ENCODE results near the gene RNASE8. TPM values are rescaled to one million over a fixed set of nuclear protein-coding genes. Genes with fewer than 3 reads are reported as not detected.
"Not testable (repeated sequence)": the region's sequence is repeated elsewhere in the genome, so short reads cannot be mapped to it uniquely, and the experiment has no call there.

The RNASE8 gene
- total RNA-seq, 2 experiments from 2014 or later, result not detected

- H3K4me1 Mint-ChIP-seq (ENCODE audit: low read depth), result no peaks in the 10 kb centered on the region
- CTCF ChIA-PET, result interaction anchor here (1.6 to 7.4 kb wide), 2 partner anchors 19 to 72 kb away, joined by 5 to 68 read pairs; no protein-coding TSS in a partner anchor
- H3K9me3 Mint-ChIP-seq, result no peaks in the 10 kb centered on the region
- no peaks in the 10 kb centered on the region for H3K27me3 Mint-ChIP-seq (ENCODE audit: low read depth)
- H3K36me3 Mint-ChIP-seq (ENCODE audit: low read depth), result no peaks in the 10 kb centered on the region
- no peak overlapping the region for H3K27ac Mint-ChIP-seq
- H3K4me3 Mint-ChIP-seq, result no peak overlapping the region
- DNase-seq, result no peak
- intact Hi-C loops (cut with micrococcal nuclease), result no loop called here
Observed at GRCh38 chr14:21033133-21033698, 24.4 kb upstream of the RNASE8 start.

DNA sequence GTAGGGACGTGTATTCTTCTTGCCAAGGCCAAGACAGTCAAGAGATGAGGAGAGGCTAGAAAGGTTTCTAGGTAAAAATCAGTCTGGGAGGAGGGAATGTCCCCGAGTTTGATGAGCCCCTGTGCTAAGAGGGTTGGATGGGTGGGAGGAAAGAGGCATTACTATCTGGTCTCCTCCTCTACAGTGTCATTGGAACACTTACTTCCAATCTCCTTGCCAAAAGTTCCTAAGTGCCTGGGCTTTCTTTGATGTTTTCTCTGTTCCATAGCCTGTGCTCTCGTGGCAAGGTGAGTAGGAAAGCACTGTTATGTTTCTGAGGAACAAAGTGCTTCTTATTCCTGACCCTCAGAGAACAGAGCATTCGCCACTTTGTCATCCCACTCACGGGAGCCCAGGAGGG, 22.9 kb upstream of the RNASE8 start, which contains the start of gene RNASE13:
TSS of gene RNASE13 (minus strand) at position 101 of the 400 bp plus-strand sequence. CDS start 519 bp downstream, outside the sequence.
- intact Hi-C loops (cut with micrococcal nuclease), result no loop called here
- Mint-ChIP-seq H3K4me1 (ENCODE audit: low read depth) (no peaks in the 10 kb centered on the region), H3K36me3 (ENCODE audit: low read depth) (no peaks in the 10 kb centered on the region), H3K27me3 (ENCODE audit: low read depth) (no peaks in the 10 kb centered on the region), H3K27ac (no peak within 1 kb of the TSS), H3K9me3 (no peaks in the 10 kb centered on the region), H3K4me3 (no peak within 1 kb of the TSS)
- no peak for DNase-seq
- CTCF ChIA-PET, result interaction anchor here (0.6 to 7.4 kb wide), 4 partner anchors 21 to 70 kb away, joined by 4 to 68 read pairs (median 4); no protein-coding TSS in a partner anchor

GRCh38 chr14:21036751-21037150, 20.9 kb upstream of the RNASE8 start:
- Mint-ChIP-seq H3K9me3 (no peaks in the 10 kb centered on the region), H3K27ac (no peak overlapping the region), H3K27me3 (ENCODE audit: low read depth) (no peaks in the 10 kb centered on the region), H3K36me3 (ENCODE audit: low read depth) (no peaks in the 10 kb centered on the region), H3K4me3 (no peak overlapping the region), H3K4me1 (ENCODE audit: low read depth) (no peaks in the 10 kb centered on the region)
- CTCF ChIA-PET, result interaction anchor here (1.2 to 7.4 kb wide), 4 partner anchors 11 to 68 kb away, joined by 3 to 68 read pairs (median 4); no protein-coding TSS in a partner anchor
- intact Hi-C loops (cut with micrococcal nuclease), result no loop called here
- DNase-seq, result no peak

DNA sequence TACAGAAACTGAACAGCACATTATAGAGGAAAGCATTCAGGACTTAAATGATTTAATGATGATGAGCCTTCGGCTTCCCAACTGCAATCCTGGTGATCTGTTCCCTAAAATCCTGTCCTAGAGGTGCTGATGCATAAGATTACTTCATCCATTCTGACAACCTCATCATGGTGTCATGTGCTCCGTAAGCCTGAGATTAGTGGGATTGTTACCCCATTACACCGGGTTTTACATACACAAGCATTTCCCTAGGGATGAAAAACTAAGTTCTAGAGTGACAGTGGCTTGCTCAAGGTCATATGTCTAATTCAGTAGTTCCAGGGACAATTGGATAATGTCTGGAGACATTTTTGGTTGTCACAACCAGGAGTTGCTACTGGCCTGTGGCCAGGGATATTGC, 20.5 kb upstream of the RNASE8 start:
- CTCF ChIA-PET, result interaction anchor here (1.4 kb wide), 1 partner anchor 67 kb away, joined by 3 read pairs; no protein-coding TSS in a partner anchor
- DNase-seq, result no peak
- H3K4me1 Mint-ChIP-seq (ENCODE audit: low read depth), result no peaks in the 10 kb centered on the region
- no peaks in the 10 kb centered on the region for H3K36me3 Mint-ChIP-seq (ENCODE audit: low read depth)
- H3K27me3 Mint-ChIP-seq (ENCODE audit: low read depth), result peaks cover 2% of the 10 kb centered on the region
- intact Hi-C loops (cut with micrococcal nuclease), result no loop called here
- H3K27ac Mint-ChIP-seq, result no peak overlapping the region
- H3K9me3 Mint-ChIP-seq, result no peaks in the 10 kb centered on the region
- H3K4me3 Mint-ChIP-seq, result no peak overlapping the region

GRCh38 chr14:21038441-21039422, 18.9 kb upstream of the RNASE8 start:
- H3K4me3 Mint-ChIP-seq, result no peak overlapping the region
- H3K27ac Mint-ChIP-seq, result no peak overlapping the region
- peaks cover 7% of the 10 kb centered on the region for H3K27me3 Mint-ChIP-seq (ENCODE audit: low read depth)
- no peaks in the 10 kb centered on the region for H3K9me3 Mint-ChIP-seq
- no peaks in the 10 kb centered on the region for H3K36me3 Mint-ChIP-seq (ENCODE audit: low read depth)
- intact Hi-C loops (cut with micrococcal nuclease), result no loop called here
- no peaks in the 10 kb centered on the region for H3K4me1 Mint-ChIP-seq (ENCODE audit: low read depth)
- CTCF ChIA-PET, result interaction anchor here (0.8 to 7.2 kb wide), 4 partner anchors 25 to 67 kb away, joined by 3 to 147 read pairs (median 11); partner anchors contain the start of gene SLC39A2
- DNase-seq, result no peak

- Mint-ChIP-seq H3K4me1 (ENCODE audit: low read depth) (peaks cover 7% of the 10 kb centered on the region), H3K27me3 (ENCODE audit: low read depth) (peaks cover 9% of the 10 kb centered on the region), H3K4me3 (no peak overlapping the region), H3K27ac (no peak overlapping the region), H3K9me3 (no peaks in the 10 kb centered on the region), H3K36me3 (ENCODE audit: low read depth) (no peaks in the 10 kb centered on the region)
- CTCF ChIA-PET, result interaction anchor here (0.6 to 7.2 kb wide), 15 partner anchors 17 to 69 kb away, joined by 3 to 147 read pairs (median 4); partner anchors contain the start of gene SLC39A2
- peak; percentile 27 for DNase-seq
- intact Hi-C loops (cut with micrococcal nuclease), result loop anchor here (1.0 kb wide), 3 partner anchors 25 to 182 kb away; no protein-coding TSS in a partner anchor
Observed at GRCh38 chr14:21039585-21040369, 17.8 kb upstream of the RNASE8 start.

DNA sequence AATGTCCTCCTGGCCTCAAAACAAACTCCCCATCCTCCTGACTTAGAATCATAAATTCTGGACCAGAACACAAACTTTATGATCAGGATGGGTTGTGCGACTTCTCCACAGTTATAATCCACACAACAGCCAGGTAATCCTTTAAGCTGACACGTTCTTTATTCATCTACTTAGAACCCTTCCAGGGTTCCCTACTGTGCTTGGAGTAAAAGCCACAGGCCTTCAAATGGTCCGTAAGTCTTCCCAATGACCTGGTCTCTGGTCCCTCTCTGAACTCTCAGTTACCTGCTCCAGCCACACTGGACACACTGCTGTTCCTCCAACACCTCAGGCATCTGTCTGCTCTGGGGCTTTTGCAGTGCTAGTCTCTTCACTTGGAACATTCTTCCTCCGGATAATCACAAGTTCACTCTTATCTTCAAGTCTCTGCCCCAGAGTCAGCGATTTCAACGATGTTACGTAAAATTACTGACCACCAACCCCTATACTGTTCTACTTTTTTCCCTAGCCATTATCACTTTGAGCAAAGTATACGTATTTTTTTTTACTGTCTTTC, 17.2 kb upstream of the RNASE8 start:
- Mint-ChIP-seq H3K9me3 (no peaks in the 10 kb centered on the region), H3K36me3 (ENCODE audit: low read depth) (no peaks in the 10 kb centered on the region), H3K27me3 (ENCODE audit: low read depth) (peaks cover 9% of the 10 kb centered on the region), H3K27ac (no peak overlapping the region), H3K4me1 (ENCODE audit: low read depth) (peaks cover 8% of the 10 kb centered on the region), H3K4me3 (no peak overlapping the region)
- no peak for DNase-seq
- CTCF ChIA-PET, result interaction anchor here (0.6 to 7.2 kb wide), 15 partner anchors 17 to 394 kb away, joined by 3 to 147 read pairs (median 4); partner anchors contain the start of gene SLC39A2
- intact Hi-C loops (cut with micrococcal nuclease), result loop anchor here (1.0 kb wide), 3 partner anchors 26 to 183 kb away; no protein-coding TSS in a partner anchor

DNA sequence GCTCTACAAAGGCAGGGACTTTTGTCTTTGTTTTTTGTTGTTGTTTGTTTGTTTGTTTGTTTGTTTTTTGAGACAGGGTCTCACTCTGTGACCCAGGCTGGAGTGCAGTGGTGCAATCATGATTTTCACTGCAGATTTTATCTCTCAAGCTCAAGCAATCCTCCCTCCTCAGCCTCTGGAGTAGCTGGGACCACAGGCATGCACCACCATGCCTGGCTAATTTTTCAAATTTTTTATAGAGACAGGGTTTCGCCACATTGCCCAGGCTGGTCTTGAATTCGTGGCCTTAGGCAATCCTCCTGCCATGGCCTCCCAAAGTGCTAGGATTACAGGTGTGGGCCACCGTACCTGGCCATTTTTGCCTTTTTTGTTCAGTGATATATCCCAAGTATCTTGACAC, 16.7 kb upstream of the RNASE8 start:
- not testable (repeated sequence) for H3K27me3 Mint-ChIP-seq (ENCODE audit: low read depth); DNase-seq; H3K4me3 Mint-ChIP-seq; H3K27ac Mint-ChIP-seq; H3K4me1 Mint-ChIP-seq (ENCODE audit: low read depth); H3K9me3 Mint-ChIP-seq; H3K36me3 Mint-ChIP-seq (ENCODE audit: low read depth)
- CTCF ChIA-PET, result interaction anchor here (0.6 to 7.2 kb wide), 10 partner anchors 23 to 395 kb away, joined by 3 to 147 read pairs (median 4); no protein-coding TSS in a partner anchor
- intact Hi-C loops (cut with micrococcal nuclease), result loop anchor here (1.0 kb wide), 3 partner anchors 27 to 184 kb away; no protein-coding TSS in a partner anchor

GRCh38 chr14:21041676-21042433, 15.8 kb upstream of the RNASE8 start, which contains the start of gene RNASE7:
TSS of gene RNASE7 (plus strand) at chr14:21042362. CDS start at chr14:21042993, 631 bp downstream.
- peaks cover 8% of the 10 kb centered on the region for H3K4me1 Mint-ChIP-seq (ENCODE audit: low read depth)
- CTCF ChIA-PET, result interaction anchor here (0.7 to 7.2 kb wide), 4 partner anchors 26 to 55 kb away, joined by 3 to 147 read pairs (median 10); no protein-coding TSS in a partner anchor
- H3K27ac Mint-ChIP-seq, result no peak within 1 kb of the TSS
- no peaks in the 10 kb centered on the region for H3K36me3 Mint-ChIP-seq (ENCODE audit: low read depth)
- H3K4me3 Mint-ChIP-seq, result no peak within 1 kb of the TSS
- intact Hi-C loops (cut with micrococcal nuclease), result no loop called here
- H3K9me3 Mint-ChIP-seq, result no peaks in the 10 kb centered on the region
- no peak for DNase-seq
- peaks cover 9% of the 10 kb centered on the region for H3K27me3 Mint-ChIP-seq (ENCODE audit: low read depth)

- CTCF ChIA-PET, result interaction anchor here (1.3 to 7.2 kb wide), 3 partner anchors 25 to 53 kb away, joined by 4 to 147 read pairs (median 4); no protein-coding TSS in a partner anchor
- H3K27me3 Mint-ChIP-seq (ENCODE audit: low read depth), result peaks cover 9% of the 10 kb centered on the region
- intact Hi-C loops (cut with micrococcal nuclease), result no loop called here
Observed at GRCh38 chr14:21042918-21043317, 14.7 kb upstream of the RNASE8 start.

More at GRCh38 chr14:21042918-21043317, 14.7 kb upstream of the RNASE8 start:
- Mint-ChIP-seq H3K9me3 (no peaks in the 10 kb centered on the region), H3K4me1 (ENCODE audit: low read depth) (peaks cover 8% of the 10 kb centered on the region), H3K4me3 (no peak overlapping the region), H3K36me3 (ENCODE audit: low read depth) (no peaks in the 10 kb centered on the region), H3K27ac (no peak overlapping the region)
- DNase-seq, result no peak

All from activated naive CD4-positive, alpha-beta T cell treated with anti-CD3 and anti-CD28 coated beads for 36 hours (primary cell).